Astrocyte (in vitro differentiated cells and primary cell): ENCODE measurements around the gene RB1. TPM values are rescaled to one million over a fixed set of nuclear protein-coding genes. Genes with fewer than 3 reads are reported as not detected.

ENCODE experiments used
- DNase-seq: peaks from one replicate; pipeline ENCODE4 v3.0.0-alpha.2; 2010; ENCODE audit warnings: low read depth
- FAIRE-seq: peaks from 2 replicates; lab custom pipeline; 2011; peaks lifted over from hg19 to GRCh38; lab: Jason Lieb, UNC
- H2AFZ ChIP-seq: 2 replicates; pipeline ENCODE4 v1.6.0; 2012; ENCODE audit warnings: low read depth, low read length, inconsistent platforms
- H3K27ac ChIP-seq: 2 replicates; pipeline ENCODE4 v1.5.1; 2011; ENCODE audit warnings: low read depth, low read length, inconsistent platforms
- H3K27me3 ChIP-seq: 2 replicates; pipeline ENCODE4 v1.6.0; 2011; ENCODE audit warnings: low read length, inconsistent platforms; ENCODE audit not compliant: insufficient read depth
- H3K36me3 ChIP-seq: 2 replicates; pipeline ENCODE4 v1.5.1; 2011; ENCODE audit warnings: low read length, inconsistent platforms; ENCODE audit not compliant: insufficient read depth
- H3K4me1 ChIP-seq: 2 replicates; pipeline ENCODE4 v1.5.1; 2011; ENCODE audit warnings: low read length, inconsistent platforms; ENCODE audit not compliant: insufficient read depth
- H3K4me2 ChIP-seq: 2 replicates; pipeline ENCODE4 v1.6.0; 2012; ENCODE audit warnings: low read length, inconsistent platforms
- H3K4me3 ChIP-seq: 2 replicates; pipeline ENCODE4 v1.5.1; 2011; ENCODE audit warnings: low read depth, mild to moderate bottlenecking, low read length, inconsistent platforms; ENCODE audit not compliant: insufficient read depth
- H3K79me2 ChIP-seq: 2 replicates; pipeline ENCODE4 v1.6.0; 2012; ENCODE audit warnings: mild to moderate bottlenecking, low read length, inconsistent platforms; ENCODE audit not compliant: insufficient read depth
- H3K9ac ChIP-seq: 2 replicates; pipeline ENCODE4 v1.6.0; 2012; ENCODE audit warnings: mild to moderate bottlenecking, low read length, inconsistent platforms
- H3K9me3 ChIP-seq: 2 replicates; pipeline ENCODE4 v1.5.1; 2012; ENCODE audit warnings: low read depth, mild to moderate bottlenecking, low read length, inconsistent platforms; ENCODE audit not compliant: insufficient read depth
- H4K20me1 ChIP-seq: 2 replicates; pipeline ENCODE4 v1.6.0; 2012; ENCODE audit warnings: low read length, inconsistent platforms; ENCODE audit not compliant: insufficient read depth
- H3K27ac Mint-ChIP-seq: one replicate; pipeline ENCODE4 v1.8.0; 2021; ENCODE audit warnings: mild to moderate bottlenecking, mixed read lengths; ENCODE audit not compliant: unreplicated experiment
- H3K27me3 Mint-ChIP-seq: one replicate; pipeline ENCODE4 v1.8.0; 2021; ENCODE audit warnings: low read depth, mixed read lengths; ENCODE audit not compliant: unreplicated experiment
- H3K36me3 Mint-ChIP-seq: one replicate; pipeline ENCODE4 v1.8.0; 2021; ENCODE audit warnings: low read depth, mixed read lengths; ENCODE audit not compliant: unreplicated experiment
- H3K4me1 Mint-ChIP-seq: one replicate; pipeline ENCODE4 v1.8.0; 2021; ENCODE audit warnings: low read depth, mixed read lengths; ENCODE audit not compliant: unreplicated experiment
- H3K4me3 Mint-ChIP-seq: one replicate; pipeline ENCODE4 v1.8.0; 2021; ENCODE audit warnings: mild to moderate bottlenecking, moderate library complexity, mixed read lengths; ENCODE audit not compliant: unreplicated experiment
- H3K9me3 Mint-ChIP-seq: one replicate; pipeline ENCODE4 v1.8.0; 2021; ENCODE audit warnings: mild to moderate bottlenecking, mixed read lengths; ENCODE audit not compliant: unreplicated experiment
- EZH2 ChIP-seq: IDR thresholded peaks from 2 replicates; pipeline ENCODE4 v1.6.1; 2012; ENCODE audit warnings: mild to moderate bottlenecking, low read length, inconsistent platforms; ENCODE audit not compliant: insufficient read depth
- total RNA-seq: library from RNA; stranded (reverse); gene quantifications from 2 replicates; pipeline ENCODE4 v1.2.1, GENCODE V29; 2021
- TF ChIP-seq, protein P1 (sequence below): IDR thresholded peaks from 2 replicates; pipeline ENCODE4 v1.5.1; 2011; ENCODE audit warnings: low read depth, mild to moderate bottlenecking, inconsistent platforms, low read length, moderate library complexity; ENCODE audit not compliant: insufficient read depth

The RB1 gene
- total RNA-seq, 1 donor from 2014 or later = 32.7 TPM

DNA sequence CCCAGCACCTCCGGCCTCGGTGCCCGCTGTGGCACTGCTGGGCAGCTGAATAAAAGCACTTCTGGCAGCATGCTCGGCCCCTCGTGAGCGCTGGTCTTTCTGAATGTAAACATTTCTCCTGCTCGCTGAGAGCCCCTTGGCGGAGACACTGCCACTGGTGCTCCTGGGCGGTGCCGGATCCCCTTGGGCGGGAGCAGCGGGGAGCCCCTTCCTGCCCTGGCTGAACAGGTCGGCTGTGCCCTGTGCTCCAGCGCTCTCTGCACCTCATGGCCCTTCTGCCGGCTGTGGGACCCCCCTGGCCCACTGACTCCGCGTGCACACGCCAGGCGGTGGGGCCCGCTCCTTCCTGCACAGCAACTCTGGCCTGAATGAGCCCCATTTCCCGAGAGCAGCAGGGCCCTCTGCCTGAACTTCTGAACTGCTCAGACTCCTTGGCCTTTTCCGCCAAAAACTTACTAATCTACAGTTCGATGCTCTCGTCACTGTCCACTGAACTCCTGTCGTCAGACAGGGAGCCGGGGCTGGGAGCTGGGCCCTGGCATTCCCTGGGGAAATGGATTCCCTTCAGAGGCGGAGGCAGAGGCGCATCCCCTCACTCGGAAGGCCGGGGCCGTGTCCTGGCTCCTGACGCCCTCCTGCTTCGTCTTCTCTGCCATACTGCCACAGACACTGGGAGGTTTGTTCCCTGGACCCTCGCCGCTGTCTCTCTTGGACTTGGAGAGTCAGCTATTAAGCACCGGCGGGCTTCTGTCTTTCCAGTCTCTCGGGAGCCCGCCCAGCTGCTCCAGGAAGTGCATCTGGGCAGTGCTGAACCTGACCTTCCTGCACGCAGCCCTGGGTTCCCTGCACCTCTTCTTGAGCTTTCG, 14.2 kb downstream of the RB1 start:
- H3K36me3 ChIP-seq = no peaks in the 10 kb centered on the region
- H3K4me2 ChIP-seq = no peak overlapping the region
- no peaks in the 10 kb centered on the region for H3K4me1 ChIP-seq
- TF ChIP-seq, protein P1, sequence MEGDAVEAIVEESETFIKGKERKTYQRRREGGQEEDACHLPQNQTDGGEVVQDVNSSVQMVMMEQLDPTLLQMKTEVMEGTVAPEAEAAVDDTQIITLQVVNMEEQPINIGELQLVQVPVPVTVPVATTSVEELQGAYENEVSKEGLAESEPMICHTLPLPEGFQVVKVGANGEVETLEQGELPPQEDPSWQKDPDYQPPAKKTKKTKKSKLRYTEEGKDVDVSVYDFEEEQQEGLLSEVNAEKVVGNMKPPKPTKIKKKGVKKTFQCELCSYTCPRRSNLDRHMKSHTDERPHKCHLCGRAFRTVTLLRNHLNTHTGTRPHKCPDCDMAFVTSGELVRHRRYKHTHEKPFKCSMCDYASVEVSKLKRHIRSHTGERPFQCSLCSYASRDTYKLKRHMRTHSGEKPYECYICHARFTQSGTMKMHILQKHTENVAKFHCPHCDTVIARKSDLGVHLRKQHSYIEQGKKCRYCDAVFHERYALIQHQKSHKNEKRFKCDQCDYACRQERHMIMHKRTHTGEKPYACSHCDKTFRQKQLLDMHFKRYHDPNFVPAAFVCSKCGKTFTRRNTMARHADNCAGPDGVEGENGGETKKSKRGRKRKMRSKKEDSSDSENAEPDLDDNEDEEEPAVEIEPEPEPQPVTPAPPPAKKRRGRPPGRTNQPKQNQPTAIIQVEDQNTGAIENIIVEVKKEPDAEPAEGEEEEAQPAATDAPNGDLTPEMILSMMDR = no peak
- no peak for TF ChIP-seq EZH2
- H3K4me1 Mint-ChIP-seq = peaks cover 2% of the 10 kb centered on the region
- peaks cover 25% of the 10 kb centered on the region for H3K36me3 Mint-ChIP-seq
- no peak for FAIRE-seq
- no peaks in the 10 kb centered on the region for H3K27me3 ChIP-seq
- H3K9me3 Mint-ChIP-seq = peaks cover 5% of the 10 kb centered on the region
- no peak overlapping the region for H3K4me3 Mint-ChIP-seq
- no peak overlapping the region for H3K4me3 ChIP-seq
- H2AFZ ChIP-seq = no peak overlapping the region
- no peak overlapping the region for H3K9ac ChIP-seq
- H3K79me2 ChIP-seq = peaks cover 35% of the 10 kb centered on the region
- H3K27ac Mint-ChIP-seq = no peak overlapping the region
- H4K20me1 ChIP-seq = peaks cover 16% of the 10 kb centered on the region
- no peak for DNase-seq
- no peaks in the 10 kb centered on the region for H3K27me3 Mint-ChIP-seq
- H3K9me3 ChIP-seq = peaks cover 13% of the 10 kb centered on the region
- H3K27ac ChIP-seq = no peak overlapping the region

DNA sequence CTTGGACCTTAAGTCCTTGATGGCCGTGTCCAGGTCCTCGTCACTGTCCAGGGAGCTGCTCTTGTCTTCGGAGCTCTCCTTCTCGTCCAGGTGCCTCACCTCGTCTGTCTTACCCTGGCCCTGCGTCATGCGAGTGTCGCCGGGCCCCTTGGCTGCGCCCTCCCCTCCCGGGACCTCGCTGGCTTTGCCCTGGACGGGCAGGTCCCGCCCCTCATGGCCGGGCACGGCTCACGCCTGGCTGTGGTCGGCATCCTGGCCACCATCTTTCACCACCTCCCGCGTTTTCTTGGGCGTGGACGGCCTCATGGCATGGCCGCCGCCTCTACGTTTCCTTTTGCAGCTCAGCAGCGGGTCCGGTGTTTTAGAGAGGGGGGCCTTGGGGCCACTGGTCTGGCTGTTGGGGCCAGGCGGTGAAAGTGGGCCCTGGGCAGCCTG, 14.8 kb downstream of the RB1 start:
- Histone ChIP-seq H4K20me1 (peaks cover 16% of the 10 kb centered on the region), H3K36me3 (no peaks in the 10 kb centered on the region), H3K9me3 (peaks cover 13% of the 10 kb centered on the region), H3K4me1 (no peaks in the 10 kb centered on the region), H3K4me2 (no peak overlapping the region), H3K79me2 (peaks cover 36% of the 10 kb centered on the region), H3K27me3 (no peaks in the 10 kb centered on the region), H3K27ac (no peak overlapping the region), H2AFZ (no peak overlapping the region), H3K4me3 (no peak overlapping the region), H3K9ac (no peak overlapping the region)
- no peak for TF ChIP-seq EZH2
- TF ChIP-seq, protein P1 = no peak
- H3K4me3 Mint-ChIP-seq = no peak overlapping the region
- H3K4me1 Mint-ChIP-seq = peaks cover 2% of the 10 kb centered on the region
- H3K27me3 Mint-ChIP-seq = no peaks in the 10 kb centered on the region
- H3K36me3 Mint-ChIP-seq = peaks cover 24% of the 10 kb centered on the region
- FAIRE-seq = no peak
- peaks cover 5% of the 10 kb centered on the region for H3K9me3 Mint-ChIP-seq
- DNase-seq = no peak
- no peak overlapping the region for H3K27ac Mint-ChIP-seq
